Measurements from ENCODE around the gene SLC66A2. TPM values are rescaled to one million over a fixed set of nuclear protein-coding genes. Genes with fewer than 3 reads are reported as not detected.
"Not testable (repeated sequence)": the region's sequence is repeated elsewhere in the genome, so short reads cannot be mapped to it uniquely, and the experiment has no call there.

Gene SLC66A2
- total and polyA plus RNA-seq, 2 of the 13 experiments (the other 11 are each of a cell fraction or from before 2014, with no cell fraction given), result 33.5 to 41.9 TPM

- peak; percentile 45; the same call in 1 of the 2 replicates for TF ChIP-seq ZBTB43 (CRISPR knock-in tag; conservative IDR thresholded peaks at IDR 0.05)
- peak; percentile 45; the same call in 1 of the 2 replicates for TF ChIP-seq ZNF414 (CRISPR knock-in tag; IDR thresholded peaks at IDR 0.05)
- TF ChIP-seq KMT2A (CRISPR knock-in tag; IDR thresholded peaks at IDR 0.05), result peak; percentile 57; the same call in 1 of the 2 replicates
Measured at GRCh38 chr18:79951545-79952455, at the start of gene SLC66A2 (continued).

GRCh38 chr18:80000877-80001276 is 49.4 kb upstream of the SLC66A2 start:
- no peaks in the 10 kb centered on the region for H3K36me3 ChIP-seq (replicated peaks in 1 of 2; ENCODE audit: control insufficient read depth in 1 of 2, insufficient read depth in 2 of 2, low read length in 2 of 2)
- no peak for DNase-seq (ENCODE audit: low spot score)
- H3K79me2 ChIP-seq (ENCODE audit: insufficient read depth, low read length), result no peaks in the 10 kb centered on the region
- H3K4me1 ChIP-seq (ENCODE audit: insufficient read depth, low read length), result peaks cover 21% of the 10 kb centered on the region
- in situ Hi-C loops (cut with HindIII; ENCODE audit: extremely low pct_ligation_motif_present, low pct_unique_long_range_greater_than_20kb), result no loop called here
- H2AFZ ChIP-seq (ENCODE audit: low read length), result no peak overlapping the region
- no peak overlapping the region for H3K9ac ChIP-seq (ENCODE audit: insufficient read depth, low read depth, low read length)
- H3K4me2 ChIP-seq (ENCODE audit: low read depth, low read length), result no peak overlapping the region
- no peak overlapping the region for H3K27ac ChIP-seq (ENCODE audit: extremely low read length, insufficient read depth, low read length)
- no peak for TF ChIP-seq FOXA3 (CRISPR knock-in tag; IDR thresholded peaks at IDR 0.05)
- no peak for TF ChIP-seq BRCA1 (CRISPR knock-in tag; IDR thresholded peaks at IDR 0.05)
- TF ChIP-seq IRF2 (CRISPR knock-in tag; IDR thresholded peaks at IDR 0.05), result no peak
- TF ChIP-seq TEAD2 (CRISPR knock-in tag; IDR thresholded peaks at IDR 0.05), result no peak
- no peak for FAIRE-seq
- no peaks in the 10 kb centered on the region for H3K27me3 ChIP-seq (ENCODE audit: control insufficient read depth in 1 of 2, insufficient read depth in 2 of 2, low read length in 2 of 2)
- 75% methylated on average over 2 of the region's 3 CpGs for WGBS (ENCODE audit: low lambda C conversion rate)
- POLR2A ChIA-PET, result no interaction called here
- CTCF ChIA-PET (ENCODE audit: low intra/inter-chr PET ratio, low total read pairs), result no interaction called here
- H3K9me3 ChIP-seq (ENCODE audit: low read length), result peaks cover 17% of the 10 kb centered on the region
- H4K20me1 ChIP-seq (ENCODE audit: insufficient read depth, low read length), result no peaks in the 10 kb centered on the region
- intact Hi-C loops (cut with micrococcal nuclease; ENCODE audit: unreplicated experiment), result no loop called here
- no peak for ATAC-seq
- H3K4me3 ChIP-seq (replicated peaks in 1 of 3; ENCODE audit: insufficient read depth in 1 of 3, low read depth in 2 of 3, low read length in 3 of 3), result no peak overlapping the region
- no TSS peak for BruUV-seq (replicated peaks)

- peaks cover 16% of the 10 kb centered on the region for H3K4me1 ChIP-seq (ENCODE audit: insufficient read depth, low read length)
- H3K4me2 ChIP-seq (ENCODE audit: low read depth, low read length); H3K36me3 ChIP-seq (replicated peaks in 1 of 2; ENCODE audit: control insufficient read depth in 1 of 2, insufficient read depth in 2 of 2, low read length in 2 of 2); in situ Hi-C loops (cut with HindIII; ENCODE audit: extremely low pct_ligation_motif_present, low pct_unique_long_range_greater_than_20kb); H3K4me3 ChIP-seq (replicated peaks in 1 of 3; ENCODE audit: insufficient read depth in 1 of 3, low read depth in 2 of 3, low read length in 3 of 3); H4K20me1 ChIP-seq (ENCODE audit: insufficient read depth, low read length); H3K27me3 ChIP-seq (ENCODE audit: control insufficient read depth in 1 of 2, insufficient read depth in 2 of 2, low read length in 2 of 2); CTCF ChIA-PET (ENCODE audit: low intra/inter-chr PET ratio, low total read pairs); intact Hi-C loops (cut with micrococcal nuclease; ENCODE audit: unreplicated experiment); FAIRE-seq; DNase-seq (ENCODE audit: low spot score); BruUV-seq (replicated peaks); H3K27ac ChIP-seq (ENCODE audit: extremely low read length, insufficient read depth, low read length); H3K9ac ChIP-seq (ENCODE audit: insufficient read depth, low read depth, low read length); ATAC-seq; H3K79me2 ChIP-seq (ENCODE audit: insufficient read depth, low read length); H2AFZ ChIP-seq (ENCODE audit: low read length): not testable (repeated sequence)
- POLR2A ChIA-PET, result interaction anchor here (0.7 kb wide), 1 partner anchor 323 kb away, joined by 5 read pairs; no protein-coding TSS in a partner anchor
- peaks cover 17% of the 10 kb centered on the region for H3K9me3 ChIP-seq (ENCODE audit: low read length)
- WGBS (ENCODE audit: low lambda C conversion rate), result 58% methylated on average over 2 of the region's 2 CpGs
Measured at GRCh38 chr18:79999701-80000100, 48.2 kb upstream of the SLC66A2 start.
